Endodermal cell (in vitro differentiated cells): ENCODE measurements around the gene DBH. TPM values are rescaled to one million over a fixed set of nuclear protein-coding genes. Genes with fewer than 3 reads are reported as not detected.

Experiments
- DNase-seq: peaks from one replicate; pipeline ENCODE4 v3.0.0-alpha.2; 2017
- H3K27ac ChIP-seq: 2 replicates; pipeline ENCODE4 v1.5.1; 2013; ENCODE audit warnings: mild to moderate bottlenecking, low read depth, low read length, moderate library complexity
- H3K27me3 ChIP-seq: 2 replicates; pipeline ENCODE4 v1.6.1; 2013; ENCODE audit warnings: mild to moderate bottlenecking, low read length, moderate library complexity; ENCODE audit not compliant: insufficient read depth, control insufficient read depth, poor library complexity, severe bottlenecking
- H3K36me3 ChIP-seq: 2 replicates; pipeline ENCODE4 v1.7.0; 2013; ENCODE audit warnings: mild to moderate bottlenecking, low read length, moderate library complexity; ENCODE audit not compliant: control insufficient read depth, insufficient read depth
- H3K4me1 ChIP-seq: one replicate; pipeline ENCODE4 v1.7.0; 2013; ENCODE audit warnings: low read length; ENCODE audit not compliant: control insufficient read depth, insufficient read depth
- H3K4me3 ChIP-seq: 2 replicates; pipeline ENCODE4 v1.5.1; 2013; ENCODE audit warnings: mild to moderate bottlenecking, low read length, moderate library complexity
- H3K9ac ChIP-seq: 2 replicates; pipeline ENCODE4 v1.6.1; 2013; ENCODE audit warnings: mild to moderate bottlenecking, low read length, moderate library complexity; ENCODE audit not compliant: poor library complexity, severe bottlenecking; ENCODE audit errors: extremely low read depth
- H3K9me3 ChIP-seq: 2 replicates; pipeline ENCODE4 v1.6.1; 2013; ENCODE audit warnings: mild to moderate bottlenecking, low read length, moderate library complexity; ENCODE audit not compliant: control insufficient read depth
- H3K27ac Mint-ChIP-seq: 2 replicates; pipeline ENCODE4 v1.8.0; 2020; ENCODE audit warnings: mixed read lengths
- H3K27me3 Mint-ChIP-seq: 2 replicates; pipeline ENCODE4 v1.8.0; 2021; ENCODE audit warnings: mild to moderate bottlenecking, mixed read lengths; ENCODE audit not compliant: insufficient read depth
- H3K36me3 Mint-ChIP-seq: 2 replicates; pipeline ENCODE4 v1.8.0; 2020; ENCODE audit warnings: low read depth, mixed read lengths
- H3K4me1 Mint-ChIP-seq: 2 replicates; pipeline ENCODE4 v1.8.0; 2020; ENCODE audit warnings: mixed read lengths
- H3K4me3 Mint-ChIP-seq: 2 replicates; pipeline ENCODE4 v1.8.0; 2020; ENCODE audit warnings: mild to moderate bottlenecking, moderate library complexity, mixed read lengths
- H3K9me3 Mint-ChIP-seq: 2 replicates; pipeline ENCODE4 v1.8.0; 2020; ENCODE audit warnings: mild to moderate bottlenecking, mixed read lengths
- WGBS, 2 experiments: methylation state at CpG; one replicate each; pipeline versions ENCODE4 v1.1.5 to v1.1.7; 2013; ENCODE audit warnings: missing lambda C conversion rate in 2 of 2, mixed read lengths in 1 of 2; ENCODE audit not compliant: insufficient coverage in 1 of 2, insufficient read length in 1 of 2; 5-methylcytosine and 5-hydroxymethylcytosine counted together
- total RNA-seq, 2 donors: library from RNA; stranded (reverse); fragmentation: NEBNext Ultra II Directional in 1 of 2; extraction: Animal tissue kit (Norgen Biotek cat#: 25700) in 1 of 2; gene quantifications; 2 replicates in 1 of 2; 3 replicates in 1 of 2; pipeline ENCODE4 v1.2.1, GENCODE V29; 2021
- TF ChIP-seq, protein P1 (sequence below): fragments of 200-600 bp; sonication (generic); conservative IDR thresholded peaks from 2 replicates; pipeline ENCODE4 v1.5.0; 2021; ENCODE audit warnings: antibody characterized with exemption, mild to moderate bottlenecking

The DBH gene
- total RNA-seq, 2 donors from 2014 or later = not detected

GRCh38 chr9:133628766-133629165 lies 7.4 kb upstream of the DBH start:
- H3K9ac ChIP-seq = no peak overlapping the region
- 80 to 89% methylated on average over 2 to 8 of the region's 8 CpGs for WGBS, 2 experiments
- no peaks in the 10 kb centered on the region for H3K36me3 ChIP-seq
- no peak overlapping the region for H3K4me3 ChIP-seq
- Mint-ChIP-seq H3K4me3 (no peak overlapping the region), H3K4me1 (peaks cover 2% of the 10 kb centered on the region), H3K27me3 (no peaks in the 10 kb centered on the region), H3K9me3 (peaks cover 30% of the 10 kb centered on the region), H3K36me3 (no peaks in the 10 kb centered on the region), H3K27ac (no peak overlapping the region)
- H3K9me3 ChIP-seq = no peaks in the 10 kb centered on the region
- DNase-seq = no peak
- H3K27me3 ChIP-seq = no peaks in the 10 kb centered on the region
- H3K27ac ChIP-seq = no peak overlapping the region
- TF ChIP-seq, protein P1, sequence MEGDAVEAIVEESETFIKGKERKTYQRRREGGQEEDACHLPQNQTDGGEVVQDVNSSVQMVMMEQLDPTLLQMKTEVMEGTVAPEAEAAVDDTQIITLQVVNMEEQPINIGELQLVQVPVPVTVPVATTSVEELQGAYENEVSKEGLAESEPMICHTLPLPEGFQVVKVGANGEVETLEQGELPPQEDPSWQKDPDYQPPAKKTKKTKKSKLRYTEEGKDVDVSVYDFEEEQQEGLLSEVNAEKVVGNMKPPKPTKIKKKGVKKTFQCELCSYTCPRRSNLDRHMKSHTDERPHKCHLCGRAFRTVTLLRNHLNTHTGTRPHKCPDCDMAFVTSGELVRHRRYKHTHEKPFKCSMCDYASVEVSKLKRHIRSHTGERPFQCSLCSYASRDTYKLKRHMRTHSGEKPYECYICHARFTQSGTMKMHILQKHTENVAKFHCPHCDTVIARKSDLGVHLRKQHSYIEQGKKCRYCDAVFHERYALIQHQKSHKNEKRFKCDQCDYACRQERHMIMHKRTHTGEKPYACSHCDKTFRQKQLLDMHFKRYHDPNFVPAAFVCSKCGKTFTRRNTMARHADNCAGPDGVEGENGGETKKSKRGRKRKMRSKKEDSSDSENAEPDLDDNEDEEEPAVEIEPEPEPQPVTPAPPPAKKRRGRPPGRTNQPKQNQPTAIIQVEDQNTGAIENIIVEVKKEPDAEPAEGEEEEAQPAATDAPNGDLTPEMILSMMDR = no peak
- H3K4me1 ChIP-seq = no peaks in the 10 kb centered on the region

GRCh38 chr9:133629221-133630110 lies 6.7 kb upstream of the DBH start:
- H3K27ac Mint-ChIP-seq = no peak overlapping the region
- no peaks in the 10 kb centered on the region for H3K9me3 ChIP-seq

GRCh38 chr9:133631111-133631510 lies 5.1 kb upstream of the DBH start:
- Mint-ChIP-seq H3K4me3 (no peak overlapping the region), H3K4me1 (peaks cover 2% of the 10 kb centered on the region), H3K9me3 (peaks cover 13% of the 10 kb centered on the region), H3K36me3 (no peaks in the 10 kb centered on the region), H3K27me3 (no peaks in the 10 kb centered on the region), H3K27ac (no peak overlapping the region)
- H3K36me3 ChIP-seq = no peaks in the 10 kb centered on the region
- no peak overlapping the region for H3K27ac ChIP-seq
- no peaks in the 10 kb centered on the region for H3K9me3 ChIP-seq
- H3K4me3 ChIP-seq = no peak overlapping the region
- H3K4me1 ChIP-seq = no peaks in the 10 kb centered on the region
- TF ChIP-seq, protein P1 = no peak
- H3K27me3 ChIP-seq = no peaks in the 10 kb centered on the region
- no peak overlapping the region for H3K9ac ChIP-seq
- DNase-seq = no peak
- WGBS, 2 experiments = 91 to 99% methylated on average over 9 to 12 of the region's 12 CpGs

More at GRCh38 chr9:133629221-133630110, 6.7 kb upstream of the DBH start:
- no peaks in the 10 kb centered on the region for H3K4me1 ChIP-seq
- TF ChIP-seq, protein P1 = no peak
- no peak overlapping the region for H3K27ac ChIP-seq
- H3K4me3 ChIP-seq = no peak overlapping the region
- H3K9me3 Mint-ChIP-seq = peaks cover 28% of the 10 kb centered on the region
- H3K36me3 ChIP-seq = no peaks in the 10 kb centered on the region
- no peak overlapping the region for H3K4me3 Mint-ChIP-seq
- H3K27me3 Mint-ChIP-seq = no peaks in the 10 kb centered on the region
- DNase-seq = no peak
- H3K9ac ChIP-seq = no peak overlapping the region
- H3K27me3 ChIP-seq = no peaks in the 10 kb centered on the region
- 88 to 98% methylated on average over 13 to 23 of the region's 23 CpGs for WGBS, 2 experiments
- H3K4me1 Mint-ChIP-seq = peaks cover 2% of the 10 kb centered on the region
- no peaks in the 10 kb centered on the region for H3K36me3 Mint-ChIP-seq
